GM12874 (cell line): ENCODE data around the gene COG7.

ENCODE experiments used
- CTCF ChIP-seq: IDR thresholded peaks from 2 replicates; pipeline ENCODE4 v1.5.1; 2011; ENCODE audit warnings: low read depth, mild to moderate bottlenecking, control low read depth, low read length, moderate library complexity; ENCODE audit not compliant: insufficient read depth

Gene COG7

DNA sequence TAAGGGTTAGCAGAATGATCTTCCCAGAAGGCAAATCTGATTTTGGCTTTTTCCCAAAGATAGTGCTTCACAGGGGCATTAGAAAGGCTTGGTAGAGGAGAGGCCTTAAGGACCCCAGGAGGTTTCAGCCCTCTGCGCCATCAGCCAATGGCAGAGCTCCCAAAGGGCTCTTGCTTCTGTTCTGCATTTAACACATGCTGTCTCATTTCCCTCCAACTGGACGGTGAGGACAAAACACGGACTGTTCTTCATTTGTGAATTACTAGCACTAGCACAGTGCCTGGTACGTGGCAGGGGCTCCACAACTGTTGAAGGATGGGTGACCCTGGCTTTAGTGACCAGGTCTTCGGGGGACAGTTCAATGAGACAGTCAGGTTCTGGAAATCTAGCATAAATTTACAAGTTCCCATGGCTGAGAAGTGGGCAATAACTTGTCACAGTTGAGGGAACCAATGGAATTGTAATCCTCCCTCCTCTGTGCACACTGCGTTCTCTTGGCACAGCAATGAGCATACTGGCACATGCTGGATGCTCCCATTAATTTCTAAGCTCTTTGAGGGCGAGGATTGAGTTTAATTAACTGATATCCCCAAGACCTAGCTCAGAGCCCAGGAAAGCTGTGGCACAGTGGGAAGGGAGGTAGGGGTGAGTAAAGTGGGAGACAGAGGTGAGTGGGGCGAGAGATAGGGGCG, 45.4 kb downstream of the COG7 start:
- TF ChIP-seq CTCF: no peak

DNA sequence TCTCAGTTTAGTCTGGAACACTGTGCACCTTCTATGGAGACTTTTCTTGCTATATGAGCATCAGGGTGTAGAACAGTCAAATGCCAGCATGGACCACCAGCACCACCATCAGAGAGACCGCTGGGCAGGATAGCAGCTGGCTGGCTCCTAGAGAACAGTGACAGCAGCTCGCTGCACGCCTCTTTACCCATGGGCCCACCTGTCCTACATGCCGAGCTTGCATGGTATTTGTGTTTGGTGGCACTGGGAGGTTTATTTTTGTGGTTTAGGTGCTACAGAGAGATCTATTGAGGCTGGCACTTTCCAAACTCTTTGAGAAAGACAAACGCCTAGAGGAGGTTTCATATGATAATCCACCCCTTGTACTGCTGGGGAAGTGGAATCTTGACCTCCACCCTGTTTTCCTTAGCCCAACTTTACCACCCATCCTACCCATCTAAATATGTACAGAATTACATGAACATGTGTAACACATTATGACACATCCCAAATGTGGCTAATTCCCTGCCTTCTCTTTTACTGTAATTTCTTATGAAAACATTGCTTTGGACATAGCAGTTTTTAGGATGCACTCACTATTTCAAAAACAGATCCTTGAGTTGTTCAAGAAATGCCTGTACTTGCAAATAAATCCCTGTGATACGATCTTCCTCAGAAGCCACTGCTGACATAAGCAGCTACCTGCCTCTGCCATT, 46.3 kb downstream of the COG7 start:
- TF ChIP-seq CTCF: no peak

DNA sequence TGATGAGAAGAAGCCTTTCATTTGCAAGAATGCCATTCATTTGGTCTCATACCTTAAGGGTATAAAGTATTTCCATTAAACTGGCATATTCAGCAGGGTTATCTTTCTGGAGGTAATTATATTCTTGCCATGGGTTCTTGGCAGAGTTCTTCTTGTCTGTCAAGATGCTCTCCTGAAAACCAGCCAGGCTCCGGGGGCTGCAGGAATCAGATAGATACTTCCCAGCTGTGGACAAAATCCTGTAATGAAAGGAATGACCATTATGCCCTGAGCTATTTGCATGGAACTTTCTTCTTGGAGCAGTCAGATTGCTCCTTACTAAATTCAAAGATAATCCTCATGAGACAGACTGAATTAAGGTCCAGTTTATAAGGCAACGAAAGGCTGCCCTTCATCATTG, 47.0 kb downstream of the COG7 start:
- TF ChIP-seq CTCF: no peak

GRCh38 chr16:23403547-23403946, 49.4 kb downstream of the COG7 start:
- TF ChIP-seq CTCF: no peak

DNA sequence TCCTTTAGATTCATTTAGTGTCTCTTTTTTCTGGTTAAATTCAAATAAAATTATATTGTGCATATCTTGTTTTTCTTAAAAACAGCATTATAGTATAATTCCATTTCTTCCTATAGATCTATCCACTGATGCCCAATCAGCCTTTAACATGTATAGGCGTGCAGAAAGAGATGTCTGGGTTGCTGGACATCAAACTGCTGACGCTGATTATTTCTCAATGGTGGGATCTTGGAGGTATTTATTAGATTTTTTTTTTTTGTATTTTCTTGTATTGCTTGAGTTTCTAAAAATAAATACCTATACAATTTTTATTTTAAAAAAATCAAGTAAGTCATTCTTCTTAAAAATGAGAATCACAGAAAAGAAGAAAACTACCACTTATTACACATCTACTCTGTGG, 50.9 kb downstream of the COG7 start:
- no peak for TF ChIP-seq CTCF

GRCh38 chr16:23401139-23401538, 51.9 kb downstream of the COG7 start:
- TF ChIP-seq CTCF: no peak

DNA sequence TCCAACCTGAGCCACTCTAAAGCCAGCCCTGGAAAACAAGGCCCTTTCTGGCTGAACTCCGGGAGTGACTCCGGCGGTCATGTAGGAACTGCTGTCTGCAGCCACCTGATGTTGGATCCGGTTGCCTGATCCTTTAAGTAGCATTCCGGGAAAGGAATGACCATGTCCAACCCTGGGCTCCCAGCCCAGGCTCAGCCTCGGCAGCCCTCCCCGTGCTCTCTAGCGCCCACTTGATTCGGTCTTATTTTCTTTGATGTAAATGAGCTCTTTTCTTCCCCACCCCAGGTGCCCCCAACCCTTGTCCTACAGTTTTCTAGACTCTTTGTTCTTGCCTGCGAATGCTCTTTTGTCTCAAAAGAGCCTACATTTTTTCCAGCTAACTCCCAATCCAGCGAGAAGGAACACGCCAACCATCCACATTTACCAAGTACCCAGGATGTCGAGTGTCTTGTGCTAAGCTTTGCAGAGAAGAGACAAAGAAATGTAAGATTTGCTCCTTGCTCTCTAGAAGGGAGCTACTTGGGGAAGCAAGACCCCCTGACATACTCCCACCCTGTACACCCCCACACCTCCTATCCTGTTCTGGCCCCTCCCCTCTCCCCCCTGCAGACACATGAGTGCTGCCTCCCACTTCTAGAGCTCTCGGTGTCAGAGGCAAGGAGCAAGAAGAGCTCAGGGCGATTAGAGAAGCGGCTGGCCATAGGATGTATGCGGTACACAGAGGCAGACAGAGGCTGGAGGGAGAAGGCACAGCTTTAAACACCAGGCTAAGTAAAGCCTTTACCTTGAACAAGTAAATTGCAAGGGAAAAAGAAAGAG, 53.8 kb downstream of the COG7 start:
- TF ChIP-seq CTCF: no peak
